Lung (tissue), 12 donors: Measurements from ENCODE around the gene HAP1. TPM values are rescaled to one million over a fixed set of nuclear protein-coding genes. Genes with fewer than 3 reads are reported as not detected.
A peak's percentile ranks its signal among the peaks of the same experiment; 100 is the strongest.

ENCODE experiments used
- ATAC-seq: fragments of 200-7000 bp; cut with Tn5 transposase; one replicate; pipeline ENCODE4 v1.9.1; 2020; ENCODE audit warnings: moderate number of reproducible peaks; ENCODE audit not compliant: insufficient read depth, low FRiP score
- DNase-seq, 3 donors: peaks; one replicate each; pipeline ENCODE4 v3.0.0-alpha.2; 2013 to 2017
- H3K27ac ChIP-seq, 2 donors: one replicate each; pipeline ENCODE4 v1.5.1; 2013; ENCODE audit warnings: mild to moderate bottlenecking in 2 of 2, moderate library complexity in 2 of 2, control low read depth in 1 of 2, inconsistent platforms in 1 of 2, low read depth in 1 of 2, low read length in 1 of 2
- H3K27me3 ChIP-seq, 3 donors: one replicate each; pipeline ENCODE4 v1.5.1; 2013; ENCODE audit warnings: low read length in 2 of 3; ENCODE audit not compliant: control insufficient read depth in 3 of 3, insufficient read depth in 3 of 3
- H3K36me3 ChIP-seq, 4 donors: one replicate each; pipeline ENCODE4 v1.5.1; 2013; ENCODE audit warnings: low read length in 4 of 4, mild to moderate bottlenecking in 1 of 4, moderate library complexity in 1 of 4; ENCODE audit not compliant: control insufficient read depth in 4 of 4, insufficient read depth in 4 of 4
- H3K4me1 ChIP-seq, 5 donors: one replicate each; pipeline ENCODE4 v1.5.1; 2013; ENCODE audit warnings: low read length in 5 of 5, mild to moderate bottlenecking in 2 of 5, moderate library complexity in 1 of 5; ENCODE audit not compliant: control insufficient read depth in 5 of 5, insufficient read depth in 5 of 5
- H3K4me3 ChIP-seq: one replicate; pipeline ENCODE4 v1.5.1; 2013; ENCODE audit warnings: mild to moderate bottlenecking, control low read depth, moderate library complexity
- H3K9ac ChIP-seq, 2 donors: one replicate each; pipeline ENCODE4 v1.5.1; 2013; ENCODE audit warnings: low read length in 2 of 2, control low read depth in 1 of 2; ENCODE audit not compliant: insufficient read depth in 1 of 2
- H3K9me3 ChIP-seq, 4 donors: one replicate each; pipeline ENCODE4 v1.5.1; 2013; ENCODE audit warnings: low read length in 3 of 4, mild to moderate bottlenecking in 1 of 4, moderate library complexity in 1 of 4; ENCODE audit not compliant: control insufficient read depth in 4 of 4, insufficient read depth in 3 of 4
- WGBS, 2 donors: extraction: QIAGEN DNeasy Blood & Tissue Kit; methylation state at CpG; one replicate each; pipeline ENCODE4 v1.1.7; 2013; 5-methylcytosine and 5-hydroxymethylcytosine counted together
- polyA plus RNA-seq, 2 donors: library from polyadenylated mRNA; stranded (reverse); fragments of 200-250 nt; gene quantifications; one replicate each; pipeline ENCODE4 v1.2.1, GENCODE V29; 2013
- total RNA-seq, 2 donors: library from RNA; depleted of rRNA in 1 of 2; stranded (reverse); fragments of >200 nt in 1 of 2; gene quantifications; one replicate each; pipeline ENCODE4 v1.2.1, GENCODE V29; 2014 to 2021
- TF ChIP-seq, protein P1 (sequence below): IDR thresholded peaks from 2 replicates; pipeline ENCODE4 v1.5.1; 2012; ENCODE audit warnings: mild to moderate bottlenecking; ENCODE audit errors: control extremely low read depth, extremely low read depth
- donor health status: control.
- donor health status: control.
- donor health status: Bipolar disorder and iron deficiency.
- donor health status: healthy.
- donor health status: DM: yes; HTN: yes; CAD: no.

Gene HAP1
- total and polyA plus RNA-seq, 4 donors: 0.07 to 0.57 (median 0.24) TPM

DNA sequence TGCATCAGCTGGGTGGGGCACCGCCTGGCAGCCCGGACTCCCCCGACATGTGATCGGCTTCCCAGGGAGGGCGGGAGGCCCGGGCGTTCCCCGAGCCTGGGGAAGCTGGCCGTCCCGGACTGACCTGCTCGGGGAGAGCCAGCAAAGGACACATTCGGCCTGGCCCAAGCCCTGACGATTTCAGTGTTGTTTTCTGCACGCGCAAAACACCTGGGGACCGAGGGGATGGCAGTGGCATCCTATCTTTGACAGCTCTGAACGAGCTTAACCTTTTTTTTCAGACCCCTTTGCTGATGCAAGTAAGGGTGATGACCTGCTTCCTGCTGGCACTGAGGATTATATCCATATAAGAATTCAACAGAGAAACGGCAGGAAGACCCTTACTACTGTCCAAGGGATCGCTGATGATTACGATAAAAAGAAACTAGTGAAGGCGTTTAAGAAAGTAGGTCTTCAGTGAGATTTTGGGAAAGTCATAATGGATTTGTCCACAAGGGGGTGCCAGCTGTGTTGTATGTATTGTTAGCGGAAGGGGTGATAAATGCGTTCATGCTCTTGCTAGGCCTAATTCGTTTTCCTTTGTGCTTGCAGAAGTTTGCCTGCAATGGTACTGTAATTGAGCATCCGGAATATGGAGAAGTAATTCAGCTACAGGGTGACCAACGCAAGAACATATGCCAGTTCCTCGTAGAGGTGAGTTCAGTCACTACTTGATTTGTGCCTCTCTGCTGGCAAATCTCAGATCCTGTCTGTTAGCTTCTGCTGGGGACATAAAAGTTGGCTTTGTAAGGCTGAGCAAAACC, 44.7 kb downstream of the HAP1 start:
- WGBS, 2 donors: 2% methylated on average over 27 of the region's 27 CpGs
- H3K4me1 ChIP-seq: peaks cover 0 to 17% (median 5%) of the 10 kb centered on the region in 5 donors
- TF ChIP-seq, protein P1, sequence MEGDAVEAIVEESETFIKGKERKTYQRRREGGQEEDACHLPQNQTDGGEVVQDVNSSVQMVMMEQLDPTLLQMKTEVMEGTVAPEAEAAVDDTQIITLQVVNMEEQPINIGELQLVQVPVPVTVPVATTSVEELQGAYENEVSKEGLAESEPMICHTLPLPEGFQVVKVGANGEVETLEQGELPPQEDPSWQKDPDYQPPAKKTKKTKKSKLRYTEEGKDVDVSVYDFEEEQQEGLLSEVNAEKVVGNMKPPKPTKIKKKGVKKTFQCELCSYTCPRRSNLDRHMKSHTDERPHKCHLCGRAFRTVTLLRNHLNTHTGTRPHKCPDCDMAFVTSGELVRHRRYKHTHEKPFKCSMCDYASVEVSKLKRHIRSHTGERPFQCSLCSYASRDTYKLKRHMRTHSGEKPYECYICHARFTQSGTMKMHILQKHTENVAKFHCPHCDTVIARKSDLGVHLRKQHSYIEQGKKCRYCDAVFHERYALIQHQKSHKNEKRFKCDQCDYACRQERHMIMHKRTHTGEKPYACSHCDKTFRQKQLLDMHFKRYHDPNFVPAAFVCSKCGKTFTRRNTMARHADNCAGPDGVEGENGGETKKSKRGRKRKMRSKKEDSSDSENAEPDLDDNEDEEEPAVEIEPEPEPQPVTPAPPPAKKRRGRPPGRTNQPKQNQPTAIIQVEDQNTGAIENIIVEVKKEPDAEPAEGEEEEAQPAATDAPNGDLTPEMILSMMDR: peak; percentile 32
- H3K36me3 ChIP-seq: peaks cover 32 to 43% (median 36%) of the 10 kb centered on the region in 4 donors
- H3K4me3 ChIP-seq: peak overlapping the region; percentile 85
- no peak for ATAC-seq
- H3K27me3 ChIP-seq: no peaks in the 10 kb centered on the region
- DNase-seq: peak; percentile 51 to 73 (median 71)
- no peaks in the 10 kb centered on the region for H3K9me3 ChIP-seq
- H3K27ac ChIP-seq: peak overlapping the region; percentile 67 to 99
- peak overlapping the region; percentile 83 to 97 for H3K9ac ChIP-seq

DNA sequence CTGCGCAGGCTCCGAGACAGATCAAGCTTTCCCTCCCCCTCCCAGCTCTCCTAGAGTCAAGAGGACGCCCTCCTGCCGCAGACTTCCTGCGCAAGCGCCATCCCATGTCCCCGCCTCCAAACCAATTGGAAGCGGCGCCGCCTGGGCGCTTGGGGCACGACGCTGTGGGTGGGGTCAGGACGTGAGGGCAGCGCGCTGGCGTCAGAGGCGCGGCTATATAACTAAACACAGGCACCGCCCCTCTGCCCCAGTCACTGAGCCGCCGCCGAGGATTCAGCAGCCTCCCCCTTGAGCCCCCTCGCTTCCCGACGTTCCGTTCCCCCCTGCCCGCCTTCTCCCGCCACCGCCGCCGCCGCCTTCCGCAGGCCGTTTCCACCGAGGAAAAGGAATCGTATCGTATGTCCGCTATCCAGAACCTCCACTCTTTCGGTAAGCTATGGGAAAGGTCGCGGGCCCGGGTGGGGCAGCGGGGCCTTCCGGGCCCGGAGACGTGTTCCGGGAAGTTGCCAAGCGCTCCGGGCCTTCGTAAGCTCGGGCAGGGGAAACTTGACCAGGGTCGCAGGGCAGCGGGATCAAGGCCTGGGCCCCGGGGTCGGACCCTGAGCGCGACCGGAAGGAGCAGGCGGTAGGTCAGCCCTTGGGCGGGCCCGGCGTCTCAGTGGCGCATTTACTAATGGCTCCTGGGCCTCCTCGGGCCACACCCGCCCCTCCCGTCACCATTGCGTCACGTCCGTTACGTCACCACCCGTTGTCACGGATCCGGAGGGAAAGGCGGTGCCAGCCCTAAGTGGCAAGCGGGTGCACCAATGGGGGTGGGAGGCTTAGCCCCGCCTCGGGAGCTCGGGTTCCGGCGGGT, 45.6 kb downstream of the HAP1 start, which contains the start of gene EIF1:
Gene EIF1 (plus strand): TSS at position 245 of the 856 bp plus-strand sequence. CDS start 154 bp downstream, at position 399.
- DNase-seq: peak; percentile 100
- Histone ChIP-seq H3K9ac (peak within 1 kb of the TSS; percentile 99), H3K36me3 (peaks cover 30 to 43% (median 36%) of the 10 kb centered on the region in 4 donors), H3K27me3 (no peaks in the 10 kb centered on the region), H3K4me1 (peaks cover 0 to 17% (median 5%) of the 10 kb centered on the region in 5 donors), H3K27ac (peak within 1 kb of the TSS; percentile 93 to 99), H3K9me3 (no peaks in the 10 kb centered on the region), H3K4me3 (peak within 1 kb of the TSS; percentile 85)
- ATAC-seq: peak; percentile 86
- TF ChIP-seq, protein P1: no peak
- 0% methylated on average over 81 of the region's 81 CpGs for WGBS, 2 donors

DNA sequence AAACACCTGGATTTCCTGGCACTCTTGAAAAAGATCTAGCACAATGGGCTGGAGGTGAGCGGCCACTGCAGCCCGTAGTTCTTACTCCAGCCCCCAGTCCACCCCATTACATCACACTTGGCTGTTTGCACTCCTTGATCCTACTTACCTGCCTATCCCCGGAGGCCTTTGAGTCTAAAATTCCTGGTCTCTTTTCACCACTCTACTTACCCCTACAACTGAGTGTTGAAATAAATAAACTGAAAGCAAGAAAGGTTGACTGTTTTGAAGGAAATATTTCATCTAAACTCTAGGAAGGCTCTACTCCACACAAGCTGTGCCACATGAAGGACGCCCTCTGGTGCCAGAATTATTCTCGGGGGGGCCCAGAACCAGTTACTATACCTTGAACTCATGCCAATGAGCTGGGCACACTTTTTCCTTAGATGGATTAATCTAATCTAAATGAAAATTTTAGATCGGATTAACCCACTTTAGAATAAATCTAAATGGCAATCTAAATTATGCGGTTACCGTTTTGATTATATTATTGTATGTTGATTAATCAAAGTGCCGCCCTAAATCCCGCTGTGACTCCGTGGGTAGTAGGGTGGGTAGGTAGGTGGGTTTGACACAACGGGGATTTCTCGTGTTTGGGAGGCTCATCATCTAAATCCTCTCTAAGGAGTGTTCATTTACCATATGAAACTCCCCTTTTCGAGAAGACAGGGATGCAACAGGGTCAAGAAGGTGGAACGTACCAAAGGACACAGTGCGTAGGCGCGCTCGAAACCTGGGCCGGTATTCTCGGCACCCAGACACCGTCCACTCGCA, 46.4 kb downstream of the HAP1 start:
- Histone ChIP-seq H3K36me3 (peaks cover 26 to 39% (median 32%) of the 10 kb centered on the region in 4 donors), H3K4me1 (peaks cover 0 to 17% (median 5%) of the 10 kb centered on the region in 5 donors), H3K9me3 (no peaks in the 10 kb centered on the region), H3K27me3 (no peaks in the 10 kb centered on the region), H3K27ac (peak overlapping the region; percentile 89 to 93), H3K4me3 (peak overlapping the region; percentile 20), H3K9ac (peak overlapping the region; percentile 57 to 99)
- 5% methylated on average over 23 of the region's 23 CpGs for WGBS, 2 donors
- TF ChIP-seq, protein P1: peak; percentile 14
- DNase-seq (peak; percentile 53 to 65 (median 62)), ATAC-seq (no peak)
